HepG2 (cell line): Measurements from ENCODE around the gene TMEM151A. TPM values are rescaled to one million over a fixed set of nuclear protein-coding genes. Genes with fewer than 3 reads are reported as not detected.

Experiments used
- CBX1 ChIP-seq: IDR thresholded peaks from one replicate; pipeline ENCODE4 v1.6.1; 2016; ENCODE audit warnings: antibody characterized with exemption, low read depth
- HIVEP1 ChIP-seq: sonication (generic); formaldehyde crosslinking; IDR thresholded peaks from 2 replicates; pipeline ENCODE4 v1.4.0; 2020; ENCODE audit warnings: mild to moderate bottlenecking, missing genetic modification reagents
- HNRNPH1 ChIP-seq: fragments of 200-400 bp; formaldehyde crosslinking; optimal IDR thresholded peaks from 2 replicates; pipeline ENCODE3; 2017; ENCODE audit warnings: mild to moderate bottlenecking, low read depth, low read length
- HOXA7 ChIP-seq: sonication (generic); formaldehyde crosslinking; IDR thresholded peaks from 2 replicates; pipeline ENCODE4 v1.8.1; 2022; ENCODE audit warnings: mild to moderate bottlenecking, missing genetic modification reagents, moderate library complexity
- MTA3 ChIP-seq: sonication (generic); formaldehyde crosslinking; IDR thresholded peaks from 2 replicates; pipeline ENCODE4 v1.4.0; 2020; ENCODE audit warnings: missing genetic modification reagents
- MYPOP ChIP-seq: sonication (generic); formaldehyde crosslinking; IDR thresholded peaks from 2 replicates; pipeline ENCODE4 v1.8.1; 2023; ENCODE audit warnings: mild to moderate bottlenecking, moderate library complexity, missing genetic modification reagents
- NCOA5 ChIP-seq: sonication (generic); formaldehyde crosslinking; IDR thresholded peaks from 2 replicates; pipeline ENCODE4 v1.4.0; 2020; ENCODE audit warnings: missing genetic modification reagents
- PCBP1 ChIP-seq: fragments of 200-400 bp; formaldehyde crosslinking; IDR thresholded peaks from 2 replicates; pipeline ENCODE4 v1.6.1; 2017; ENCODE audit warnings: mild to moderate bottlenecking, low read depth, low read length, borderline replicate concordance
- POGZ ChIP-seq: sonication (generic); formaldehyde crosslinking; IDR thresholded peaks from 2 replicates; pipeline ENCODE4 v1.4.0; 2020; ENCODE audit warnings: mild to moderate bottlenecking, missing genetic modification reagents
- SKI ChIP-seq: fragments of 450-650 bp; IDR thresholded peaks from one replicate; pipeline ENCODE4 v1.6.1; 2018; ENCODE audit warnings: mild to moderate bottlenecking; ENCODE audit not compliant: partially characterized antibody
- SMARCC2 ChIP-seq: fragments of 450-650 bp; IDR thresholded peaks from 2 replicates; pipeline ENCODE4 v1.6.1; 2017; ENCODE audit warnings: antibody characterized with exemption, mild to moderate bottlenecking
- TBP ChIP-seq: sonication (generic); formaldehyde crosslinking; IDR thresholded peaks from 2 replicates; pipeline ENCODE4 v1.5.0; 2020; ENCODE audit warnings: missing genetic modification reagents
- ZBTB20 ChIP-seq: sonication (generic); formaldehyde crosslinking; IDR thresholded peaks from 2 replicates; pipeline ENCODE4 v1.8.1; 2023; ENCODE audit warnings: missing genetic modification reagents, low read depth, mild to moderate bottlenecking, borderline replicate concordance
- ZFP36 ChIP-seq: fragments of 150-350 bp; IDR thresholded peaks from 2 replicates; pipeline ENCODE4 v1.6.1; 2018; ENCODE audit warnings: borderline replicate concordance, low read length, low read depth; ENCODE audit not compliant: partially characterized antibody
- ZNF101 ChIP-seq: sonication (generic); formaldehyde crosslinking; IDR thresholded peaks from 2 replicates; pipeline ENCODE4 v1.4.0; 2020; ENCODE audit warnings: mild to moderate bottlenecking, low read depth, missing genetic modification reagents, borderline replicate concordance
- ZNF260 ChIP-seq: sonication (generic); formaldehyde crosslinking; IDR thresholded peaks from 2 replicates; pipeline ENCODE4 v1.4.0; 2020; ENCODE audit warnings: missing genetic modification reagents, low read depth, mild to moderate bottlenecking, borderline replicate concordance
- ZNF354B ChIP-seq: sonication (generic); formaldehyde crosslinking; IDR thresholded peaks from 2 replicates; pipeline ENCODE4 v1.8.0; 2022; ENCODE audit warnings: mild to moderate bottlenecking, missing genetic modification reagents
- ZNF431 ChIP-seq: sonication (generic); formaldehyde crosslinking; IDR thresholded peaks from 2 replicates; pipeline ENCODE4 v1.9.0; 2022; ENCODE audit warnings: missing genetic modification reagents, low read depth, mild to moderate bottlenecking, borderline replicate concordance
- ZNF660 ChIP-seq: sonication (generic); formaldehyde crosslinking; IDR thresholded peaks from 2 replicates; pipeline ENCODE4 v1.5.1; 2020; ENCODE audit warnings: mild to moderate bottlenecking, low read depth, missing genetic modification reagents, borderline replicate concordance
- ZNF773 ChIP-seq: sonication (generic); formaldehyde crosslinking; IDR thresholded peaks from 2 replicates; pipeline ENCODE4 v1.4.0; 2020; ENCODE audit warnings: missing genetic modification reagents, borderline replicate concordance
- polyA plus RNA-seq, 8 experiments: library from polyadenylated mRNA; depleted of rRNA in 3 of 8; stranded (reverse) in 7 of 8; unstranded in 1 of 8; fragments of >200 nt; fragmentation: Illumina TruSeq in 4 of 8; extraction: Trizol in 4 of 8; gene quantifications; 2 replicates each; pipeline versions ENCODE4 v1.2.1 to v1.2.3, GENCODE V29; 2011 to 2016; ENCODE audit warnings: low read depth in 4 of 8, missing spikeins in 1 of 8, mixed read lengths in 1 of 8; ENCODE audit not compliant: insufficient read depth in 1 of 8
- total RNA-seq, 5 experiments: library from RNA; depleted of rRNA; stranded (reverse); fragments of >200 nt; fragmentation: Illumina TruSeq; extraction: Trizol; gene quantifications; 2 replicates each; pipeline ENCODE4 v1.2.3, GENCODE V29; 2016; ENCODE audit warnings: low read depth in 1 of 5
- TF ChIP-seq, protein P1 (sequence below): sonication (generic); formaldehyde crosslinking; IDR thresholded peaks from 2 replicates; pipeline ENCODE4 v1.5.0; 2020; ENCODE audit warnings: mild to moderate bottlenecking, missing genetic modification reagents, borderline replicate concordance
- TF ChIP-seq, protein P2 (sequence below): sonication (generic); formaldehyde crosslinking; IDR thresholded peaks from 2 replicates; pipeline ENCODE4 v1.4.0; 2020; ENCODE audit warnings: missing genetic modification reagents, mild to moderate bottlenecking, borderline replicate concordance

TMEM151A gene
- total and polyA plus RNA-seq, 2 of the 13 experiments (the other 11 are each of a cell fraction or from before 2014, with no cell fraction given), result 0.18 to 0.33 TPM

DNA sequence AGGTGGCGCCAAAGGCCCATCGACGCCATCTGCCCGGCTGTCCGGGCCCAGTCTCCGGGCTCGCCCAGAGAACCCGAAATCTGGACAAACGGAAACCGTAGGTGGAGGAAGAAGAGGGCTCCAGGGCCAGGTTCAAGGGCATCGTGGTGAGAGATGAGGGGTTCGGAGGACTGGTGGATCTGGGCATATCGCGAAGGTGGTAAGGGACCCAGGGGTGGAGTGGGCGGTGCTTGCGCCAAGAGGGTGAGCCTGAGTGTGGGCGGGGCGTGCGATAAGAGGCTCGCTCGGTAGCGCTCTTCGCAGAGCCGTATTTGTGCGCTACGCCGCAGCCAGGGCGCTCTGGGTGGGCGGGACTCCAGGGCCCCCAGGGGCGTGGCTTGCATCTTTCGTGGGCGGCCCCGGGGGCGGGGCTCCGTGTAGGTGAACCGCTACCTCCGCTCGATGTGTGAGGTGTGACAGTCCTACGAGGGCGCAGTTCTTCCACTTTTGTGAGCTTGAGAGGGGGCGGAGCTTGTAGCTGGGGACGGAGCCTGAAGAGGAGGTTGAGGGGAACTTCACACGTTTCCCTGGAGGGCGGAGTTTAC lies 20.4 kb downstream of the TMEM151A start (continued):
- TF ChIP-seq ZNF773 (no peak), MYPOP (peak; percentile 100), MTA3 (no peak), ZNF431 (no peak; the same call in 1 of the 2 replicates), SKI (peak; percentile 29), HIVEP1 (CRISPR knock-in tag) (no peak; the same call in 1 of the 2 replicates), ZNF354B (CRISPR knock-in tag) (no peak), ZNF101 (no peak), ZFP36 (no peak), POGZ (CRISPR knock-in tag) (no peak), ZBTB20 (no peak), ZNF660 (CRISPR knock-in tag) (no peak), ZNF260 (CRISPR knock-in tag) (no peak), TBP (CRISPR knock-in tag) (no peak), HOXA7 (CRISPR knock-in tag) (no peak), CBX1 (no peak), NCOA5 (no peak), HNRNPH1 (no peak), SMARCC2 (no peak), PCBP1 (no peak)
- TF ChIP-seq, protein P1, sequence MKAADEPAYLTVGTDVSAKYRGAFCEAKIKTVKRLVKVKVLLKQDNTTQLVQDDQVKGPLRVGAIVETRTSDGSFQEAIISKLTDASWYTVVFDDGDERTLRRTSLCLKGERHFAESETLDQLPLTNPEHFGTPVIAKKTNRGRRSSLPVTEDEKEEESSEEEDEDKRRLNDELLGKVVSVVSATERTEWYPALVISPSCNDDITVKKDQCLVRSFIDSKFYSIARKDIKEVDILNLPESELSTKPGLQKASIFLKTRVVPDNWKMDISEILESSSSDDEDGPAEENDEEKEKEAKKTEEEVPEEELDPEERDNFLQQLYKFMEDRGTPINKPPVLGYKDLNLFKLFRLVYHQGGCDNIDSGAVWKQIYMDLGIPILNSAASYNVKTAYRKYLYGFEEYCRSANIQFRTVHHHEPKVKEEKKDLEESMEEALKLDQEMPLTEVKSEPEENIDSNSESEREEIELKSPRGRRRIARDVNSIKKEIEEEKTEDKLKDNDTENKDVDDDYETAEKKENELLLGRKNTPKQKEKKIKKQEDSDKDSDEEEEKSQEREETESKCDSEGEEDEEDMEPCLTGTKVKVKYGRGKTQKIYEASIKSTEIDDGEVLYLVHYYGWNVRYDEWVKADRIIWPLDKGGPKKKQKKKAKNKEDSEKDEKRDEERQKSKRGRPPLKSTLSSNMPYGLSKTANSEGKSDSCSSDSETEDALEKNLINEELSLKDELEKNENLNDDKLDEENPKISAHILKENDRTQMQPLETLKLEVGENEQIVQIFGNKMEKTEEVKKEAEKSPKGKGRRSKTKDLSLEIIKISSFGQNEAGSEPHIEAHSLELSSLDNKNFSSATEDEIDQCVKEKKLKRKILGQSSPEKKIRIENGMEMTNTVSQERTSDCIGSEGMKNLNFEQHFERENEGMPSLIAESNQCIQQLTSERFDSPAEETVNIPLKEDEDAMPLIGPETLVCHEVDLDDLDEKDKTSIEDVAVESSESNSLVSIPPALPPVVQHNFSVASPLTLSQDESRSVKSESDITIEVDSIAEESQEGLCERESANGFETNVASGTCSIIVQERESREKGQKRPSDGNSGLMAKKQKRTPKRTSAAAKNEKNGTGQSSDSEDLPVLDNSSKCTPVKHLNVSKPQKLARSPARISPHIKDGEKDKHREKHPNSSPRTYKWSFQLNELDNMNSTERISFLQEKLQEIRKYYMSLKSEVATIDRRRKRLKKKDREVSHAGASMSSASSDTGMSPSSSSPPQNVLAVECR, result peak; percentile 36; the same call in 1 of the 2 replicates
- TF ChIP-seq, protein P2, sequence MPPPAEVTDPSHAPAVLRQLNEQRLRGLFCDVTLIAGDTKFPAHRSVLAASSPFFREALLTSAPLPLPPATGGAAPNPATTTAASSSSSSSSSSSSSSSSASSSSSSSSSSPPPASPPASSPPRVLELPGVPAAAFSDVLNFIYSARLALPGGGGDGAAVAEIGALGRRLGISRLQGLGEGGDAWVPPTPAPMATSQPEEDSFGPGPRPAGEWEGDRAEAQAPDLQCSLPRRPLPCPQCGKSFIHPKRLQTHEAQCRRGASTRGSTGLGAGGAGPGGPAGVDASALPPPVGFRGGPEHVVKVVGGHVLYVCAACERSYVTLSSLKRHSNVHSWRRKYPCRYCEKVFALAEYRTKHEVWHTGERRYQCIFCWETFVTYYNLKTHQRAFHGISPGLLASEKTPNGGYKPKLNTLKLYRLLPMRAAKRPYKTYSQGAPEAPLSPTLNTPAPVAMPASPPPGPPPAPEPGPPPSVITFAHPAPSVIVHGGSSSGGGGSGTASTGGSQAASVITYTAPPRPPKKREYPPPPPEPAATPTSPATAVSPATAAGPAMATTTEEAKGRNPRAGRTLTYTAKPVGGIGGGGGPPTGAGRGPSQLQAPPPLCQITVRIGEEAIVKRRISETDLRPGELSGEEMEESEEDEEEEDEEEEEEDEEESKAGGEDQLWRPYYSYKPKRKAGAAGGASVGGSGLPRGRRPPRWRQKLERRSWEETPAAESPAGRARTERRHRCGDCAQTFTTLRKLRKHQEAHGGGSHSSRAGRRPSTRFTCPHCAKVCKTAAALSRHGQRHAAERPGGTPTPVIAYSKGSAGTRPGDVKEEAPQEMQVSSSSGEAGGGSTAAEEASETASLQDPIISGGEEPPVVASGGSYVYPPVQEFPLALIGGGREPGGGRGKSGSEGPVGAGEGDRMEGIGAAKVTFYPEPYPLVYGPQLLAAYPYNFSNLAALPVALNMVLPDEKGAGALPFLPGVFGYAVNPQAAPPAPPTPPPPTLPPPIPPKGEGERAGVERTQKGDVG (CRISPR knock-in tag), result 0 out of 2 replicates have a peak, but pooled peaks have one; percentile 48
